GM12891 (cell line): ENCODE data around the gene PDCD1.

Experiments used
- DNase-seq: peaks from one replicate; pipeline ENCODE4 v3.0.0; 2011; ENCODE audit warnings: low spot score; ENCODE audit not compliant: insufficient read length
- FAIRE-seq: peaks from 2 replicates; lab custom pipeline; 2011; peaks lifted over from hg19 to GRCh38; lab: Jason Lieb, UNC
- PAX5 ChIP-seq: IDR thresholded peaks from 2 replicates; pipeline ENCODE4 v1.6.1; 2011; ENCODE audit warnings: low read length, moderate library complexity, mild to moderate bottlenecking; ENCODE audit not compliant: insufficient read depth, severe bottlenecking
- POLR2A ChIP-seq: IDR thresholded peaks from 2 replicates; pipeline ENCODE4 v1.6.1; 2011; ENCODE audit warnings: low read depth, low read length, control low read depth
- POLR2AphosphoS5 ChIP-seq: IDR thresholded peaks from 2 replicates; pipeline ENCODE4 v1.6.1; 2011; ENCODE audit warnings: low read depth, low read length, control low read depth
- POU2F2 ChIP-seq: IDR thresholded peaks from 2 replicates; pipeline ENCODE4 v1.6.1; 2011; ENCODE audit warnings: low read depth, mild to moderate bottlenecking, control low read depth, low read length, moderate library complexity
- SPI1 ChIP-seq: IDR thresholded peaks from 2 replicates; pipeline ENCODE4 v1.6.1; 2011; ENCODE audit warnings: low read depth, low read length, control low read depth
- TAF1 ChIP-seq: IDR thresholded peaks from 2 replicates; pipeline ENCODE4 v1.6.1; 2011; ENCODE audit warnings: low read depth, low read length, control low read depth

PDCD1 gene

GRCh38 chr2:241813644-241814392 is 44.9 kb downstream of the PDCD1 start:
- FAIRE-seq, result no peak
- TF ChIP-seq POLR2AphosphoS5 (no peak), POU2F2 (no peak), POLR2A (no peak), PAX5 (no peak), TAF1 (no peak), SPI1 (no peak)
- DNase-seq, result peak; percentile 41

GRCh38 chr2:241812730-241813643 is 45.7 kb downstream of the PDCD1 start:
- TF ChIP-seq POLR2A, result no peak
- no peak for TF ChIP-seq SPI1
- no peak for TF ChIP-seq POU2F2
- no peak for TF ChIP-seq POLR2AphosphoS5
- TF ChIP-seq PAX5, result no peak
- TF ChIP-seq TAF1, result no peak
- FAIRE-seq (no peak), DNase-seq (peak; percentile 34)

DNA sequence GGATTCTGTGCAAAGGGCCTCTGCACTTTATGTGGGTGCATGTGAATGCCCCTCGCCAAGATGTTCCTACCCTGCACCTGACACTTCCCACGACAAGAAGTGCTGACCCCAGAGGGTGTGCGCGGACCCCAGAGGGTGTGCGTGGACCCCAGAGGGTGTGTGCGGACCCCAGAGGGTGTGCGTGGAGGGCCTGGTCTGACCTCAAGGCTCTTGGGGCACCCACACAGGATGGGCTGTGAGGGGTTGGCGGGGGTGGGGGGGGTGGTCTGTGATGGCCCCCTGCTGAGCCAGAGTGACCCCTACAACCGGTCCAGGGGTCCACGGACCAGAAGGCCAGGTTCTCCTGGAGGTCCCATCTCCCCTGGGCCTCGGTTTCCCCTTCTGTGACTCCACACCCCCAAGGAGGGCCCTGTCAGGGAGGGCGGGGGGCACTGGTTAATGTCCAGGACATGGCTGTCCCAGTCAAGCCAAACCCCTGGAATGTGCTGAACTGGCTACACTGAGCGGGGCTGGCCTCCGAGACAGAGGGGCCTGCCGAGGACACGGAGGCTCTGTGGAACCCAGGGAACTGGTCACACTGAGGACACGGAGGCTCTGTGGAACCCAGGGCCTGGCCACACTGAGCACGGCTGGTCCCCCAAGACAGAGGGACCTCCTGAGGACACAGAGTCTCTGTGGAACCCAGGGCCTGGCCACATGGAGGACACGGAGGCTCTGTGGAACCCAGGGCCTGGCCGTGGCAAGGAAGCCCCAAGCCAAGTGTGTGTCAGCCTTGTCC is 46.6 kb downstream of the PDCD1 start:
- TF ChIP-seq PAX5 (no peak), POLR2AphosphoS5 (no peak), TAF1 (no peak), SPI1 (no peak), POLR2A (no peak), POU2F2 (no peak)
- DNase-seq (peak; percentile 10), FAIRE-seq (no peak)

GRCh38 chr2:241811201-241811951 is 47.3 kb downstream of the PDCD1 start:
- DNase-seq (peak; percentile 22), FAIRE-seq (no peak)
- TF ChIP-seq PAX5 (no peak), POU2F2 (no peak), POLR2AphosphoS5 (no peak), POLR2A (no peak), TAF1 (no peak), SPI1 (no peak)

DNA sequence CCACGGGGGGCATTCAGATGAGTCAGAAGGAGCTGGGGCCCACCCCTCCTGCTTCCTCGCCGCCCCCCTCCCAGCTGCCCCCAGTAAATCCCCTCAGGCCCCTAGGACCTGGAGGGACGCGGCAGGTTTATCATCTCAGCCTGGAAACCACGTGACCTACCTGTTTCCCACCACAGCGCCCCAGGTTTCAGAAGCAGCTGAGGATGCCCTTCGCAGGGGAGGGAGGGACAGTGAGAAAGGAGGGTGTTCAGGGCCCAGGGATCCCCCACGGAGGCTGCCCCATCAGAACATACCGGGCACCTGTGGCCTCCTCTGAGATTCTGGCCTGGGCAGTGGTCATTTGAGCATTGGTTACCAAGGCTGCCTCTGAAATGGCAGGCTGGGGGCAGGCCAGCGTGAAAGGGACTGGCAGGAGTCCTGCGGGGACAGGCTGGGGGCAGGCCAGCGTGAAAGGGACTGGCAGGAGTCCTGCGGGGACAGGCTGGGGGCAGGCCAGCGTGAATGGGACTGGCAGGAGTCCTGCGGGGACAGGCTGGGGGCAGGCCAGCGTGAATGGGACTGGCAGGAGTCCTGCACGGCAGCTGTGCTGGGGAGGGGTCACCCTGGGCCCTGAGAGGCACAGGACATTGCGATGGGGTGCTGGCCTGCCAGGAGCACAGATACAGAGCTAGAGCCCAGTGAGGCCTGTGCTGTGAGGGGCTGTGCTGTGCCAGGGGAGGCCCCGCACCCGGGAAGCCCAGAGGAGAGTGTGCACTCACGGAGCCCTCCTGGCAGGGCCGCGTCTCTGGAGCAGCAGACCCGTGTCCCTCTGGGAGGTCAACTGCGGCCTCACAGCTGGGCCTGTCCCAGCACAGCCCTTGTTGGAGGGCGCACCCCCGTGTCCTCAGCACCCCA is 48.1 kb downstream of the PDCD1 start:
- DNase-seq, result peak; percentile 9

DNA sequence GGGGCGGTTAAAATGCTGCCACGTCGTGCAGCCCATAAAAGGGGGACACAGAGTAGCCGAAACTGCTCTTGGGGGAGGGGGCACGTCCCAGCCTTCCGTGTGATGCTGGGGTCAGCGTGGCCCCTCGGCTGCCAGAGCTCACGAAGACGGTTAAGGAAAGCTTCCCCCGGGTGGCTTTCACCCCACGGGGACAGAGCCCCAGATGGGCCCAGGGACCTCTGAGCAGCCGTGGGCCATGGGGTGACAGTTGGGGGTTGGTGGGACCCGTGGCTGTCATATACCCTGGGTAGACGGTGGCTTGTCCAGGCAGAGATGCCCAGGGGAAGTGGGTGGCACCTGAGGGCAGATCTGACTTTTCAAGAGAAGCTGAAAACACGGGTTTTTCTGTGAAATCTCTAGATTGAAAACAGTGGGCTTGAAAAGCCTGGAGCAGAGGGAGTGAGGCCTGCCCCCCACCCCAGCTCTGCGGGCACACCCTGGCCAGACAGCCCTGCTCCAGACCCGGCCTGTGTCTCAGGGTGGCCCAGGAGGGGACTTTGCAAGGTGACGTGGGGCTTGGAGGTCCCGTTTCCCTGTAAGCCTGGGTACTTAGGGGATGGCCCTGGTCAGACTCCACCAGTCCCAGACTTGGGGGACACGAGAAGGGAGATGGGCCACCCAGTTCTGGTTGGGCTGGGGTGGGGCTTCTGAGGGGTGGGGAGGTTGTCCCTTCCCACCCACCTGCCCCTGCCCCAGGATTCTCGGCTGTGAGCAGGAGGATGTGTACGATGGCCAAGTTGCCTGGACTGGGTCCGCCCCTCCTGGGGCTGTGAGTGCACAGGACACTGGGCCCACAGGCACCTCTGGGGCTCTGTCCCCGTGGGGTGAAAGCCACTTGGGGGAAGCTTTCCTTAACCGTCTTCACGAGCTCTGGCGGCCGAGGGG is 49.0 kb downstream of the PDCD1 start:
- no peak for TF ChIP-seq POU2F2
- no peak for TF ChIP-seq PAX5
- no peak for TF ChIP-seq SPI1
- TF ChIP-seq POLR2A, result no peak
- TF ChIP-seq POLR2AphosphoS5, result no peak
- no peak for TF ChIP-seq TAF1
- FAIRE-seq (peak; percentile 40), DNase-seq (peak; percentile 26)

More for the DNA sequence above, 48.1 kb downstream of the PDCD1 start:
- FAIRE-seq, result no peak
- TF ChIP-seq POLR2AphosphoS5 (no peak), SPI1 (no peak), PAX5 (no peak), TAF1 (no peak), POLR2A (no peak), POU2F2 (no peak)

DNA sequence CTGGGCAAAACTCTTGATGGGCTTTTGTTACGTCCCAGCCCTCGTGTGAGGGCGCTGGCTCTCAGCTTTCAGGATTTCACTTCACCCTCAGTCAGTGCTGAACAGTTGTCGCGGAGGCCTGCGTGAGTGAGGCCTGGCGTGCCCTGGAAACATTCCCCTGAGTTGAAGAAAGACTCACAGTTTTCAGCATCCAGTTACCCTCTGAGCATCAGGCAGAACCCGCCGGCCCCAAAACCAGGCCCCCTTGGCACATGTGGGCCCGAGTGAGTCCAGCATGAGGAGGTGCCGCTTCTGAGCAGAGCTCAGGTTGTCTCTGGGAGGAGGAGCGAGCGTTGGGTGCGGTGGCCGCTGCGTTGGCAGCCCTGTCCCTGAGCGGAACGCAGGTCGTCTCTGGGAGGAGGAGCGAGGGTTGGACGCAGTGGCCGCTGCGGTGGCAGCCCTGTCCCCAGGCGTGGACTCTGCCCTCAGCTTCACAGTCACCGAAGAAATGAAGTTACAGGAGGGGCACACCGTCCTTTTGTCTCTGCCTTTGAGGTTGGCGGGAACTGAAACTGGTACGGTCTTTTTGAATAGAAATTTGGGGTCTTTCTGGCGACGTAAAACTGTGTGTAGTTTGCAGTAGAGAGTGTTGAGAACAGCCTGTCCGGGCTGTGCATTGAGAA is 49.8 kb downstream of the PDCD1 start, which contains the start of gene NEU4:
TSS of gene NEU4 (plus strand) at position 473 of the 662 bp plus-strand sequence. CDS start 5,292 bp downstream, outside the sequence.
- no peak for TF ChIP-seq POLR2AphosphoS5
- no peak for FAIRE-seq

More for the DNA sequence above, 49.8 kb downstream of the PDCD1 start, which contains the start of gene NEU4:
- peak; percentile 10 for DNase-seq
